ENCODE results near the gene SHISA9. TPM values are rescaled to one million over a fixed set of nuclear protein-coding genes. Genes with fewer than 3 reads are reported as not detected.

The SHISA9 gene
- polyA plus RNA-seq, 2 of the 4 experiments (the other 2 are of a cell fraction), result 0.16 TPM; not detected in 1

- ChIA-PET CTCF (no interaction called here), POLR2A (no interaction called here)
- no peak for TF ChIP-seq SMC3 (IDR thresholded peaks at IDR 0.05)
- TF ChIP-seq NFE2L2 (conservative IDR thresholded peaks at IDR 0.05; ENCODE audit: low read length), result no peak
- no peak for TF ChIP-seq PHF8 (IDR thresholded peaks at IDR 0.05; ENCODE audit: borderline replicate concordance, low read depth)
- no peak for TF ChIP-seq MAFK (IDR thresholded peaks at IDR 0.05; ENCODE audit: partially characterized antibody)
- no peak for TF ChIP-seq CHD2 (IDR thresholded peaks at IDR 0.05; ENCODE audit: low read length, partially characterized antibody)
- TF ChIP-seq CBX8 (IDR thresholded peaks at IDR 0.05), result no peak
- TF ChIP-seq RARB (CRISPR knock-in tag; IDR thresholded peaks at IDR 0.05), result no peak
- no peak for TF ChIP-seq EHF (CRISPR knock-in tag; IDR thresholded peaks at IDR 0.05)
- Histone ChIP-seq H3K27ac (no peak overlapping the region), H3K4me2 (no peak overlapping the region), H3K9me3 (no peaks in the 10 kb centered on the region), H3K4me3 (no peak overlapping the region), H3K4me1 (peaks cover 10% of the 10 kb centered on the region; the same call in 1 of the 3 replicates)
- WGBS (ENCODE audit: missing lambda C conversion rate), result 32% methylated on average over 5 of the region's 5 CpGs
- ATAC-seq (no peak), FAIRE-seq (no peak), DNase-seq (ENCODE audit: low read depth in 1 of 2, low spot score in 1 of 2) (no peak)
Measured at GRCh38 chr16:12885742-12886141, 15.7 kb upstream of the SHISA9 start.

GRCh38 chr16:12891836-12892235 lies 9.6 kb upstream of the SHISA9 start:
- no peak for DNase-seq (ENCODE audit: low read depth in 1 of 2, low spot score in 1 of 2)
- ChIA-PET CTCF (interaction anchor here (0.7 to 1.2 kb wide), 2 partner anchors 16 to 541 kb away, joined by 3 read pairs; no protein-coding TSS in a partner anchor), POLR2A (no interaction called here)
- no peaks in the 10 kb centered on the region for H3K9me3 ChIP-seq
- no peak overlapping the region for H3K4me2 ChIP-seq
- H3K27ac ChIP-seq, result no peak overlapping the region
- ATAC-seq, result no peak
- TF ChIP-seq CEBPB (IDR thresholded peaks at IDR 0.05) (no peak), ELK1 (IDR thresholded peaks at IDR 0.05; ENCODE audit: low read depth, low read length) (no peak)
- FAIRE-seq, result no peak
- H3K4me1 ChIP-seq, result no peaks in the 10 kb centered on the region
- 22% methylated on average over 5 of the region's 5 CpGs for WGBS (ENCODE audit: missing lambda C conversion rate)
- no peak overlapping the region for H3K4me3 ChIP-seq

- ChIA-PET POLR2A (no interaction called here), CTCF (no interaction called here)
- ATAC-seq (no peak), DNase-seq (ENCODE audit: low read depth in 1 of 2, low spot score in 1 of 2) (no peak), FAIRE-seq (no peak)
- H3K4me1 ChIP-seq, result no peaks in the 10 kb centered on the region
- TF ChIP-seq PHF8 (IDR thresholded peaks at IDR 0.05; ENCODE audit: borderline replicate concordance, low read depth) (no peak), HOXA7 (CRISPR knock-in tag; IDR thresholded peaks at IDR 0.05) (no peak), GATA3 (IDR thresholded peaks at IDR 0.05; ENCODE audit: borderline replicate concordance) (no peak), NR3C1 (IDR thresholded peaks at IDR 0.05) (no peak), ZC3H11A (IDR thresholded peaks at IDR 0.05) (no peak), E2F6 (IDR thresholded peaks at IDR 0.05; ENCODE audit: borderline replicate concordance, low read depth) (no peak), ATOH8 (CRISPR knock-in tag; IDR thresholded peaks at IDR 0.05; ENCODE audit: low read depth) (no peak), KDM1A (IDR thresholded peaks at IDR 0.05; ENCODE audit: low read depth) (no peak), HEYL (CRISPR knock-in tag; IDR thresholded peaks at IDR 0.05) (no peak), RFX5 (IDR thresholded peaks at IDR 0.05) (no peak), ESRRA (IDR thresholded peaks at IDR 0.05; ENCODE audit: borderline replicate concordance, low read length) (no peak)
- H3K27ac ChIP-seq, result no peak overlapping the region
- WGBS (ENCODE audit: missing lambda C conversion rate), result 78% methylated on average over 8 of the region's 8 CpGs
- no peaks in the 10 kb centered on the region for H3K9me3 ChIP-seq
- no peak overlapping the region for H3K4me2 ChIP-seq
- no peak overlapping the region for H3K4me3 ChIP-seq
Measured at GRCh38 chr16:12893050-12893750, 8.2 kb upstream of the SHISA9 start.

All from A549 (cell line).